Measurements from ENCODE around the gene MEIS1.

Gene MEIS1

DNA sequence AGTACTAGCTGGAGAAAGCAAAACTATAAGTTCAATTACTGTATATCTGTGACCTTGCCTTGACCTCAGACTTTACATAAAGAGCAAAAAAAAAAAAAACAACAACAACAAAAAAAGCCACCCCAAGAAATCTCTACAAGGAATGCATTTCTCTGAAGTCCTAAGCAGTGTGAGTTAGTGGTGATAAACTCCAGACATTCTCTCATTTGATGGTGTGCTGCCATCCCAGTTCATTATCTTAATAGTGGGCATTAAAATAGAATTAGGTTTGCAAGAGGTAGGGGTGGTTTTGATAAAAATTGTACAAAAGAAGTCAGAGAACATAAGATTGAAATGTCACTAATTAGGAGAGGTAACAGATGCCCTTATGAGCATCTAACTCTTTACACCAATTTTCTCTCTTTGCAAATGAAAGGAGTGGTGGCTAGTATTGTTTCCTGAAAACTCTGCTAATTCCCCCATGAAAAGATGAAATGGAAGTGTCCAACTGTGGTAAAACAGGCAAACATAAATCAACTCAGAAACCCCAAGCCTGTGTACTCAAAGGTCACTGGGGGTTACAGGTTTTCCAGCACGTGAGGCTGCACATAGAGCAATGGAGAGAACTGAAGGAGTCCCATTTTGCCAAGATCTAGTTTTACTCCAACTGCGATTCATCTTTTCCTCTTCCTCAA, 131.9 kb downstream of the MEIS1 start:
- DNase-seq (ENCODE audit: low spot score) = no peak

DNA sequence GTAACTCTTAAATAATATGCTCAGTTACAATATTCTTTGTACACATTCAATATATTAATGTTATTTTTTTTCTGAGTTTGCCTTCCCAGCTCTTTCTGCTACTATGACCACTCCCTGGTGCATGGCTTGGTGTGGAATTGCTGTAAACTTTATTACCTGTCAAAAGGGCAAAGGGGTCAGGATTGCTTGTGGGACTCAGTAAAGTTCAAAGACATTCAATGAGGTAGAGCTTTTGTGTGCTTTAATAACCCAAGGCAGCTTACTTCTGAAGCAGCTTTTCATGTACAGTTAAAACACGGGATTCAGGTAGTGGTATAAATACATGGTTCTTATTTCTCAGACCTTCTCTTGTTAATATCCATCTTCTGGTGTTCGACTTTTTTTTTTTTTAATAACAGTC, 132.8 kb downstream of the MEIS1 start:
- DNase-seq (ENCODE audit: low spot score) = no peak

DNA sequence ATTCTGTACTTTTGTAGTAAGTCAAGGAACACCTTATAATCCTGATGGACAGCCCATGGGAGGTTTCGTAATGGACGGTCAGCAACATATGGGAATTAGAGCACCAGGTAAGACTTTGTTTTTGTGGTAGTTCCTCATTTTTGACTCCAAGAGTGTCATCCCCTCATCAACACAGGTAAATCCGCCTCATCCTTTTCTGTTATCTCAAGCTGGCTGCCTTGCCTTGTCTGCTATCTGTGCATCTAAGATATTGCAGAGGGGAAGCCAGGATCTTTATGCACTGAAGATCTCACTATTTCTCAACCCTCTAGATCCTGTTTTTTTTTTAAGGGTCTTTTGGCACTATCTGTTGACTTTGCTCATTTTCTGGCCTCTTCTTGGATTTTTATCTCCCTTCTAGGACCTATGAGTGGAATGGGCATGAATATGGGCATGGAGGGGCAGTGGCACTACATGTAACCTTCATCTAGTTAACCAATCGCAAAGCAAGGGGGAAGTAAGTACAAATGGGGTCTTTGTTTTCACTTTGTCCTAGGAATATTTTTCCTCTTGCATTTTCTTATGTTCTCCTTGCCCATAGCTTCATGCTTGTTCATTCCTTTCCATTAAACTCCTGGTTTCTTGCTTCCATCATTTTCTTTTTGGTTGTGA, 133.8 kb downstream of the MEIS1 start:
- DNase-seq (ENCODE audit: low spot score) = no peak

DNA sequence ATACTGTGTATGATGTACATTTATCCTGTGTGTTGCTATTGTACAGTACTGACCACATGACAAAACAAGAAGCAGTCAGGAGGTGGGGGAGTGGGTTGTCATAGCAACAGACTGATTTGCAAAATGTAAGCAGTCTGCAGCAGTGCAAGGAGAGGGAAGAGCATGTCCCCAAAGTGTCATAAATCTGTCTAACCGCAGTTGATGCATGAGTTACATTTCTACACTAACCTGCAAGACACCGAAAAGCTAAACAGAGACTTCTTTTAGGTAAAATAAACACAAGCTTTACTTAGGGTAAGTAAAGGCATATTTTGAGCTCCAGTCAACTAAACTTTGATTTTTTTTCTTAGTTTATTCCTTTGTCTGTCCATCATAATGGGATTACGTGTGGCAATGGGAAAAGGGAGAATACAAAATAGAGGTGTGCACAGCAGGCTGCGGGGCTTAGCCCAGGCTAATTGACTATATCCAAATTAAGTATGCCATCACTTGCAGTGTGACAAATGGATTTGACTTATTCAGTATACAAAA, 134.5 kb downstream of the MEIS1 start:
- DNase-seq (ENCODE audit: low spot score) = no peak

DNA sequence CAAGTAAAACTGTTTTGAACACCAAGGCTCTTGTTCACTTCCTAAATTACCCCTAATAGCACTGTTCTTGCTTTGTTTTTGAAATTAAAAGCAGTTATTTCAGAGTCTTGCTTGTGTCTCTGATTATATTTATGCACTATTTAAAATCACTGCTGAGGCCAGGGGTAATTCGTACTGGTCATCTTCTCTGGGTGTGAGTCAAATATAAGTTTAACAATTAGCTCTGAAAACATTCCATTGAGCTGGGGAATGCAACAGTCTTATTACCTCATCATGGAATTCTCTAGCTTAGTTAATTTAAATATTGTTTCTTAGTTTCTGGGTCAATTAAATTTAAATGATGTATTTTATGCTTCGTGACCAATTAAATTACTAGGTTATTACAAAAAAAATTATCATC, 135.0 kb downstream of the MEIS1 start:
- no peak for DNase-seq (ENCODE audit: low spot score)

DNA sequence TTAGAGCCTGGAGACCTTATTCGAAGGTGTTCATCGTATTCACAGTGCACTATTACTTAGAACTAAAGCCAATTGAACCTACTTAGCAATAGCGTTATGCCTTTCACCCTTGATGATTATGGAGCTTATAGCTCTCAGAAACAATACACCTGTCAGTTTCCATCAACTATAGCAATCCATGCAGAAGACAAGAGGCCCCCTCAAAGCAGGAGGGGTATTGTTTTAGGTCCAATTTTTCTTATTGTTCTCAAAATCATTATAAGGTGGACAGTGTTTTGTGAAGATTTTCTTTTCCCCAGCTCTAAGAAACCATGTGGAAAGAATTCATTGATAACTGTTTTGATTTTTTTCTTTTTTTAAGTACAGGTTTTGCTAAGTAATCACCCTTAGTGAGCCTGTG, 135.5 kb downstream of the MEIS1 start:
- DNase-seq (ENCODE audit: low spot score) = no peak

DNA sequence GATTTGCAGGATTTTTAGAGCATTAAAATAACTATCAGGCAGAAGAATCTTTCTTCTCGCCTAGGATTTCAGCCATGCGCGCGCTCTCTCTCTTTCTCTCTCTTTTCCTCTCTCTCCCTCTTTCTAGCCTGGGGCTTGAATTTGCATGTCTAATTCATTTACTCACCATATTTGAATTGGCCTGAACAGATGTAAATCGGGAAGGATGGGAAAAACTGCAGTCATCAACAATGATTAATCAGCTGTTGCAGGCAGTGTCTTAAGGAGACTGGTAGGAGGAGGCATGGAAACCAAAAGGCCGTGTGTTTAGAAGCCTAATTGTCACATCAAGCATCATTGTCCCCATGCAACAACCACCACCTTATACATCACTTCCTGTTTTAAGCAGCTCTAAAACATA, 137.0 kb downstream of the MEIS1 start:
- no peak for DNase-seq (ENCODE audit: low spot score)

DNA sequence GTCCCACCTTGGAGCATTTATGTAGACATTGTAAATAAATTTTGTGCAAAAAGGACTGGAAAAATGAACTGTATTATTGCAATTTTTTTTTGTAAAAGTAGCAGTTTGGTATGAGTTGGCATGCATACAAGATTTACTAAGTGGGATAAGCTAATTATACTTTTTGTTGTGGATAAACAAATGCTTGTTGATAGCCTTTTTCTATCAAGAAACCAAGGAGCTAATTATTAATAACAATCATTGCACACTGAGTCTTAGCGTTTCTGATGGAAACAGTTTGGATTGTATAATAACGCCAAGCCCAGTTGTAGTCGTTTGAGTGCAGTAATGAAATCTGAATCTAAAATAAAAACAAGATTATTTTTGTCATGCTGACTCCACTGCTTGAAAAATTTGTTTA, 137.5 kb downstream of the MEIS1 start:
- DNase-seq (ENCODE audit: low spot score) = no peak

DNA sequence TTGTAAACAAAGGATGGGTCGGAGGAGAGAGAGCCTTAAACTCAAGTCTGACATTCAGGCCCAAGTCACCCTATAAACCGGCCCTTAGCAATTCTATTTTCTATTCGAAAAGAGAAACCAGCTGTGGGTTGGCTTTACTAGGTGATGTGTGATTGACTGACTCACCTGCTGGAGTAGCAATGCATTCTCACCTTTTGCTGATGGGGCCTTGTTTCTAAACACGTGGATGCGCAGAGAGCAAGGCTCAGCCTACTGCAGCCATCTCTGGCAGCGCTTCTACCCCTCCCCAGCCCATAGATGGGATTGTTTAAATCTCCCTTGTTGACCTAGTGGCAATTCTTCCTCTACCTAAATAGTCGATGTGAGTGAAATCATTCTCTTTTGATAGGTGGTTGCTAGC, 138.5 kb downstream of the MEIS1 start:
- DNase-seq (ENCODE audit: low spot score) = no peak

DNA sequence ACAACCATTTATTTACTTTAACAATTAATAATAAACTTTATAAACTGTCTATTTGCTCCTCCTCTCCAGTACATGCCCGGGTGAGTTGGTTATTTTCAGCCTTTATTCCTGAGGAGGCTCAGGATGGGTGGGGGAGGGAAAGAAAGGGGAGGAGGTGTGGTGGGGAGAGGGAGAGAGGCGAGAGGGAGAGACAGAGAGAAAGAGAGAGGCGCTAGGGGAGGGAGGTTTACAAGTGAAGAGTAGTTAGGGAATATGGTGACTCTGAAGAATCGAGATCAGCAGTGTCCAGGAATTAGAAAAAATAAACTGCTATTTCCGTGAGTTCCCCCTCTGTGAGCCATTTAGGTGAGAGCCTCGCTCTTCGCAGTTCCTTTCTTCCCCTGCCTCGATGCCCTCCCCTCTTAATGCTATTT, 138.9 kb downstream of the MEIS1 start:
- DNase-seq (ENCODE audit: low spot score) = no peak

DNA sequence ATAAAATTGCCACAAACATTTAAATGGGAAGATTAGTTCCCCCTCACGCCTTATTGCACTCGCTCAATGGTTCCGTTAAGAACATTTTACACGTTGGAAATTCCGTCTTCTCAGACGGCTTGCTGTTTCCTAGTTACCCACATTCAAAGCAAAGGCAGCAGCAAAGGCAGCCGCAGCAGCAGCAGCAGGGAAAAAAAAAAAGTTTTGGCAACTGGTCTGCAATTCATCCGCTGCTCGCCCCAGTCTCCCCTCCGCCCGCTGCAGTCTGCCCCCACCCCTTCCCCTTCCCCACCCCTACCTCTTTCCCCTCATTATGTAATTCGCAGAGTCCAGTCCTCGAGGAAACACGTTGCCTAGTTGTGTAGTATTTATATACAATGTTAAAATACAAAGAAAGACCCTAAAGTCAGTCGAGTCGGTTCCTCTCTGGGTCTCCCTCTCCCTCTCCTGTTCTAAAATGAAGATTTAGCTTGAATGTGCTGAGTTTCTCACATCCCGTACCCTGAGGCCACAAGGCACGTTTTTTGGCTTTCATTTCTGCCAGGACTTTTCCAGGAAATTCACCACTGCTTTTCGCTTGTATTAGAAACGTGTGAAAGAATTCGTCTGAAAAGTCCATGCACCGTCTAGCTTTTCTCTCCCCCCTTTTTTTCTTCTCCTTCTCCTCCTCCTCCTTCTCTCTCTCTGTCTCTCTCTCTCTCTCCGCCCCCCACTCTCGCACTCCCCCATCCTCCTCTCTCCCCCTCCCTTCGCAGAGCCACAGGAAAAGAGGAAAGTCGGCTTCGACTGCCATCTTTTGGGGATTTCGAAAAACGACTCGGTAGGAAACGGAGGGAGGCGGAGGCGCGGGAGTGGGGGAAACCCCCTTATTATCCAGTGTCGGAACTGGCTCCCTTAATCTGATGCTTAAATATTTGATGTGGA, 140.0 kb downstream of the MEIS1 start:
- DNase-seq (ENCODE audit: low spot score) = no peak

DNA sequence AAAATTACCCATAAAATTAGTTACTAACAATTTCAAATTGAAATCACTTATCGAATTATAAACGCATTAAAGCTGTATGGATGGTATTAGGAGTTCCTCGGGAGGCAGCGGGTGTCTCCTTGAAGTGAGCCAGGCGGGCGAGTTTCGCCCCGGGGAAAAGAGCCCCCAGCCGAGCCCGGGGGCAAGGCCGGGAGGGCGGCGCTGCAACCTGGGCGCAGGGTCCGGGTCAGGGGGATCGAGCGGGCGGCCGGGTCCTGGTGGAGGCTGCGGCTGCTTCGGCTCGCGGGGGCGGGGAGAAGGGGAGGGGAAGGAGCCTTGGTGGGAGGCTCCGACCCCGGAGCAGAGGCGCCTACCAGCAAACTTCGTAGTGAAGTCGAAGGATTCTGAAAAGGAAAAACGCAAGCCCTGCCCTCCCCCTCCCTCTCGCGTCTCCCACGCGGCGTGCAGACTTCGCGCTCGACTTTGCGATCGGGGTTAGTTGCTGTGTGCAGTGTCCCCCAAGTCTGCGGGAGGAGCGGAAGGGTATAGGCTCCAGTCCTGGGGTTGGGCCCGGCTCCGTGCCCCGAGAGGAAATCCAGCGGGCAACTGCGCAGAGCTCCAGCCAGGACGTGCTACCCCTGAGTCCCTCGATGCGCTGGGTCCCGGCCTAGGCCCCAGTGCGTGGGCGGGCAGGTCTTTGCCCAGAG, 140.8 kb downstream of the MEIS1 start:
- no peak for DNase-seq (ENCODE audit: low spot score)

DNA sequence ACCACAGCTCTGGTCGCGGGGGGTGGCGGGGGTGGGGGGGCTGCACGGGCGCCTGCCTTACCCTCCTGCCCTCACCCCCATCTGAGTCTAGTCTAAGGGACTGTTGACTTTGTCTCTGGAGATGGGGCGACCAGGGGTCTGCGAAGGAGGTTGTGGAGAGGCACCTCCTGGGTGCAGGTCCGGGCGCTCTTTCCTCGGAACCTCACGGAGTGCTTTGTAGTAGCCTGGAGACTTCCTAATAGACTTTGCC, 141.3 kb downstream of the MEIS1 start:
- no peak for DNase-seq (ENCODE audit: low spot score)

DNA sequence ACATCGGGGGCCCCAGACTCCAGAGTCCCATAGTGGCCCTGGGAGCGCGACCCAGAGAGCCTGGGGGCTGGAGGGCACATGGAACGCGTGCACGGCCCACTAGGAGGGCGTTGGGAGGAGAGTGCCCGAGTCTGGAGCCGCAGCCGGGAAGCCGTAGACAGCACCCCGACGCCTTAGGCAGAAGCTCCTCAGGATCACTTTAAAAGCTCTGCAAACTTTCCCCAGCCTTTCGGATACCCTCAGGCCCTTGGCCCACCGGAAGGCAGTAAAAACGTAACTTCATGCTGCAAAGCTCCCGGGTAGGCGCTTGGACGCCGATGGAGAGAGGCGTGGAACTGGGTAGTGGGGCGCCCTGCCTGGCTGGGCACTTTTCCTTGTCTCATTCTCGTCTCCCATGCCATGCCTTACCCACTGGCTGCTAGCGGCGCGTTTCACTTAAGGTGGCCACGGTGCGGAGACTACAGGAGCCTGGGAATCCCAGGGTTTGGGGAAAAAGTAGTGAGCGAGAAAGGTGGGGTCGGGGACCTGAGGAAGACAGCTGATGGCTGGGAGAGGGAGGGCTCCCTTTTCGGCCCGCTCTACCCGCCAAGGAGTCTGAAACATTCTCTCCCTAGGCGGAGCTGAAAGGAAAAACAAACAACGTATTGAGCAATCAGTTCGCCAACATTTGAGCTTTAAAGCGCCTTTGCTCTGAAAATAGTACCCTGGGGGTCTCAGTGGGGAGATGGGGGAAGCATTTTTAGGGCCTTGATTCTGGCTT, 141.8 kb downstream of the MEIS1 start:
- no peak for DNase-seq (ENCODE audit: low spot score)

DNA sequence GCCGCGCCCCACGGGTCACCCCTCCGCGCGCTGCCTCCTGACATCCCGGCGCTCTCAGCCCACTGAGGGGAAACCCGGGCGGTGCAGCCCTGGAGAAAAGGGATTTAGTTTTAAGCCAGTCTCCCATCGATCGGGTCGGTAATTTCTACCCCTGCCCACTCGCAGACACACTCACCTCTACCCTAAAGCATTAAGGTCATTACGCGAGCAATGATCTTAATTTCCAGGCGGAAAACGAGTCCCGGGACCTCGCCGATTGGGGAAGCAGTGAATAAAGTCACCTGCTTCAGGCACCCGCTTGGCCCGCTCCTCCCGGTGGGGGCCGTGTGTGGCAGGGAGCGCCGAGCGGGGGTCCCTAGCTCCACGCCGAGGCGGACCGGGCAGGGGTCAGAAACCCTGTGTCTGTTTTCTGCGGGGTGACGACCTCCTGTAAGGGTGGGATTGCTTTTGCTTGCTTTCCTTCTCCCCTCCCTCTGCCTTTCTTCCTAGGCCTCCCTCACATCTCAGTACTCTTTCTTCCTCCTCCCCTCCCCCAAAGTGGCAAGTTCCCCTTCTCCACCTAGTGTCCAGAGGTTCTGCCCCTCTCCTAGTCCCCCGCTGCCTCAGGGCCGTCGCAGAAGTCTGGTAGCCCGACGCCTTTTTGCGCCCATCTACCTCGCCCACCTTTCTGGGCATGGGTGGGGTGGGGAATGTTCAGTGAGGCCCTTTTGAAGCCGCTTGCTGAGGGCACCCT, 142.6 kb downstream of the MEIS1 start:
- no peak for DNase-seq (ENCODE audit: low spot score)

DNA sequence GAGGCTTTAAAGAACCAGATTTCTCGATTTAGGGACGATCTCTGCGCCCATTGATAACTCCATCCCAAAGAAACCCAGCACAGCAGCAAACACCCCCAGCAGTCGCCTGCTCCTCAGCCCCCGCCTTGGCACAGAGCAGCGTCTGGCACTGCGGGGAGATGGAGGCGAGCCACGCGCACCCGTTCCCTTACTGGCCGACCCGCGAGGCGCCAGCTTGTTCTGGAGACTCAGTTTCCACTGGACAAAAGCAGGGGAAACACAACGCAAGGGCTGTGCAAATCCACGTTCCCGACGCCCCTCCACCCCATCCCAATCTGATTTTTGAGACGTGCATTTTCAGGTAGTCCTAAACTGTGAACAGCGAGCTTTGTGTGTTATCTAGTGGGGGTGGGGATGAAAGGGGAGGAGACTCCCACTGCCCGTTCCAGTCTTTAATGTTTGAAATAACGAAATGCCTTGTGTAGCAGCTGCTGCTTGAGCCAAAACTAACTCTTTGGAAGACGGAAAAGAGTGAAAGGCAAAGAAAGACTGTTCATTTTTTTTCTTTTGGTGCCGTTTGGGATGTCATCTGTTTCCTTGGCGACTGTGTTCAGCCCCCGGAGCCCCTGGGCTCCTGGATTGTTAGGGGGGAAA, 143.2 kb downstream of the MEIS1 start:
- DNase-seq (ENCODE audit: low spot score) = no peak

DNA sequence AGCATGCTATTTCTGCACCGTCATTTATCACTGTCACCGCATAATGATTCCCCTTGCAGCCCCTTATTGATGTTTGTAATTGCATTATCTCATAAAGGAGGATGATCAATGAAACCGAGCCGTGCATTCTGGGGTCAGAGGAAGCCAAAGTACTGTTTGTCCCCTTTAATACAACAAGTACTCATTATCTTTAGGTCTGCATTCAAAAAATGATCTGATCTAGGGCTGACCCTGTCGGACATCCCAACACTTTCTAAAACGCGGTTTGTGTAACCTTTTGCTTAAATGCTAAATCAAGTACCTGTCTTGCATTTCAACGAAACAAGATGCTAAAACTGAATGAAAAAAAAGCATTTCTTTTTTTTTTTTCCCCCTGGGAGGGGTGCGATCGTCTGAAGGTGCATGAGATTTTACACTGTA, 143.8 kb downstream of the MEIS1 start:
- DNase-seq (ENCODE audit: low spot score) = no peak

DNA sequence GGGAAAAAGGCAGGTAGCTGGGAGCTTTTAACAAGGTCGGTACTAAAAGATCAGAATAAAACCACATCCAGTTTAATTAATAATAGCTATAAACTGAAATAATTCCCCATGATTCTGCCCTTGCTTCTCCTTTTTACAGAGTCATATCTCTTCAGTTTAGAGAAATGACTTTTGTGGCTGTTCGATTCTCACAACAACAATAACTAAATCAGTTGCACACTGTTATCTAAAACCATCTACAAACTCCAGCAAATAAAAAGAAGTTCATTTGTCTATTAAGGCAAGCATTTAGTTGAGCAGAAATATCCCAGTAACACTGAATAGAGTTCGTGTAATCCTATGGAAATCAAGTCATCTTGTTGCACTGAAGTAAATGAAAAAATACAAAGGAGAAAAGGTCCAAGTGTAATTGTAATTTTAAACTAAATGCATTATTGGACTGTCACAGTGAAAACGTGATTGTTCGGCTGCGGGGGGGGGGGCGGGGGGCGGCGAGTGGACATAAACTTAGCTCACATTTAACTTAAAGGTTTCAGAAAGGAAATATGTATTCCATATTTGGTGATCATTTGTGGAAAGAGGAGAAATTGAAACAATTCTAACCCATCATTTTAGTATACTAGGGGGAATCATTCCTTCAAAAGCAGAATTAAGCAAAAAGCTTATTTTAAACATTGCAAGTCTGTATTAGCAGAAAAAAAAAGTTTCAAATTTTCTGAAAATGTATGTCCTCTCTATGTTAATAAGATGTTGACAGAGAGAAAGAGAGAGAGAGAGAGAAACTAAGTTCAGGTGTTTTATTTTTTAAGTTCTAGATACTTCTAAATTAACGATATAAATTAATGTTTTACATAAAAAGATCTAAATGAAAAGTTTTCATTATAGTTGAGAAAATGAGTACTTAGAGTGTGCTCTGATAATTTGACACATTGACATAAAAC, 144.5 kb downstream of the MEIS1 start:
- DNase-seq (ENCODE audit: low spot score) = no peak
